GM12891 (cell line): Measurements from ENCODE around the gene NRIP1.

ENCODE experiments used
- POLR2A ChIP-seq: IDR thresholded peaks from 2 replicates; pipeline ENCODE4 v1.6.1; 2011; ENCODE audit warnings: low read depth, low read length, control low read depth
- POLR2AphosphoS5 ChIP-seq: IDR thresholded peaks from 2 replicates; pipeline ENCODE4 v1.6.1; 2011; ENCODE audit warnings: low read depth, low read length, control low read depth
- SPI1 ChIP-seq: IDR thresholded peaks from 2 replicates; pipeline ENCODE4 v1.6.1; 2011; ENCODE audit warnings: low read depth, low read length, control low read depth

- TF ChIP-seq SPI1 (no peak), POLR2A (no peak), POLR2AphosphoS5 (no peak)
Observed at GRCh38 chr21:15062606-15062965, 2.2 kb downstream of the NRIP1 start.
